ENCODE data around the gene LAMC3. TPM values are rescaled to one million over a fixed set of nuclear protein-coding genes. Genes with fewer than 3 reads are reported as not detected.

Gene LAMC3
- total RNA-seq, 1 experiment from 2014 or later: 4.6 TPM

- CTCF ChIA-PET: no interaction called here
- H3F3A ChIP-seq (ENCODE audit: low read length, unreplicated experiment): no peaks in the 10 kb centered on the region
- ATAC-seq (no peak), DNase-seq (no peak)
- TF ChIP-seq EZH2 (IDR thresholded peaks at IDR 0.05; ENCODE audit: low read length, unreplicated experiment): no peak
- TF ChIP-seq CTCF (conservative IDR thresholded peaks at IDR 0.05; ENCODE audit: low read depth, low read length): no peak
- no peak for TF ChIP-seq EZH2phosphoT487 (IDR thresholded peaks at IDR 0.05; ENCODE audit: borderline replicate concordance, low read length)
- no peaks in the 10 kb centered on the region for H3K79me2 ChIP-seq (ENCODE audit: low read length)
- H3K9me3 ChIP-seq (ENCODE audit: low read length): no peaks in the 10 kb centered on the region
- no peak overlapping the region for H3K4me3 ChIP-seq (ENCODE audit: low read length)
- H4K20me1 ChIP-seq (ENCODE audit: low read length): no peaks in the 10 kb centered on the region
- no peak overlapping the region for H2AFZ ChIP-seq (ENCODE audit: low read length)
- H3K27me3 ChIP-seq (ENCODE audit: low read length): no peaks in the 10 kb centered on the region
- H3K9ac ChIP-seq (ENCODE audit: low read length): no peak overlapping the region
- H3K4me1 ChIP-seq (ENCODE audit: insufficient read depth, low read length): no peaks in the 10 kb centered on the region
- intact Hi-C loops (cut with micrococcal nuclease): no loop called here
- H3K4me2 ChIP-seq (ENCODE audit: low read length): no peak overlapping the region
- no peaks in the 10 kb centered on the region for H3K9me2 ChIP-seq (replicated peaks; ENCODE audit: low read length)
- POLR2A ChIA-PET (ENCODE audit: unreplicated experiment): no interaction called here
- no peaks in the 10 kb centered on the region for H3K36me3 ChIP-seq (ENCODE audit: low read depth, low read length)
- no TSS peak for BruUV-seq (replicated peaks)
- no peak overlapping the region for H3K27ac ChIP-seq (ENCODE audit: low read length)
Measured at GRCh38 chr9:131039129-131039954, 30.4 kb downstream of the LAMC3 start.

GRCh38 chr9:131042666-131043065 is 33.7 kb downstream of the LAMC3 start:
- H3K27me3 ChIP-seq (ENCODE audit: low read length): no peaks in the 10 kb centered on the region
- BruUV-seq (replicated peaks): no TSS peak
- H3K79me2 ChIP-seq (ENCODE audit: low read length): no peaks in the 10 kb centered on the region
- intact Hi-C loops (cut with micrococcal nuclease): no loop called here
- no peak for DNase-seq
- no peaks in the 10 kb centered on the region for H3K4me1 ChIP-seq (ENCODE audit: insufficient read depth, low read length)
- no peaks in the 10 kb centered on the region for H3K9me3 ChIP-seq (ENCODE audit: low read length)
- TF ChIP-seq EZH2phosphoT487 (IDR thresholded peaks at IDR 0.05; ENCODE audit: borderline replicate concordance, low read length) (no peak), CTCF (conservative IDR thresholded peaks at IDR 0.05; ENCODE audit: low read depth, low read length) (no peak)
- ChIA-PET CTCF (no interaction called here), POLR2A (ENCODE audit: unreplicated experiment) (no interaction called here)
- H3K4me2 ChIP-seq (ENCODE audit: low read length): no peak overlapping the region
- no peak overlapping the region for H3K9ac ChIP-seq (ENCODE audit: low read length)
- H2AFZ ChIP-seq (ENCODE audit: low read length): no peak overlapping the region
- no peak for ATAC-seq
- no peaks in the 10 kb centered on the region for H4K20me1 ChIP-seq (ENCODE audit: low read length)
- no peaks in the 10 kb centered on the region for H3F3A ChIP-seq (ENCODE audit: low read length, unreplicated experiment)
- H3K27ac ChIP-seq (ENCODE audit: low read length): no peak overlapping the region
- no peaks in the 10 kb centered on the region for H3K36me3 ChIP-seq (ENCODE audit: low read depth, low read length)
- H3K4me3 ChIP-seq (ENCODE audit: low read length): no peak overlapping the region
- H3K9me2 ChIP-seq (replicated peaks; ENCODE audit: low read length): no peaks in the 10 kb centered on the region

- no peak overlapping the region for H2AFZ ChIP-seq (ENCODE audit: low read length)
- intact Hi-C loops (cut with micrococcal nuclease): no loop called here
- TF ChIP-seq CTCF (conservative IDR thresholded peaks at IDR 0.05; ENCODE audit: low read depth, low read length) (no peak), EZH2phosphoT487 (IDR thresholded peaks at IDR 0.05; ENCODE audit: borderline replicate concordance, low read length) (no peak), EZH2 (IDR thresholded peaks at IDR 0.05; ENCODE audit: low read length, unreplicated experiment) (no peak)
Measured at GRCh38 chr9:131043087-131043486, 34.1 kb downstream of the LAMC3 start.

More at GRCh38 chr9:131043087-131043486, 34.1 kb downstream of the LAMC3 start:
- Histone ChIP-seq H3K9me2 (replicated peaks; ENCODE audit: low read length) (no peaks in the 10 kb centered on the region), H3K4me3 (ENCODE audit: low read length) (no peak overlapping the region), H3K4me2 (ENCODE audit: low read length) (no peak overlapping the region), H3K27me3 (ENCODE audit: low read length) (no peaks in the 10 kb centered on the region), H3F3A (ENCODE audit: low read length, unreplicated experiment) (no peaks in the 10 kb centered on the region), H3K27ac (ENCODE audit: low read length) (no peak overlapping the region), H3K9ac (ENCODE audit: low read length) (no peak overlapping the region), H3K36me3 (ENCODE audit: low read depth, low read length) (no peaks in the 10 kb centered on the region), H4K20me1 (ENCODE audit: low read length) (no peaks in the 10 kb centered on the region), H3K4me1 (ENCODE audit: insufficient read depth, low read length) (no peaks in the 10 kb centered on the region), H3K79me2 (ENCODE audit: low read length) (no peaks in the 10 kb centered on the region), H3K9me3 (ENCODE audit: low read length) (no peaks in the 10 kb centered on the region)
- BruUV-seq (replicated peaks): no TSS peak
- ATAC-seq: no peak
- no peak for DNase-seq
- POLR2A ChIA-PET (ENCODE audit: unreplicated experiment): no interaction called here
- CTCF ChIA-PET: interaction anchor here (0.6 kb wide), 1 partner anchor 344 kb away, joined by 8 read pairs; no protein-coding TSS in a partner anchor
